ENCODE measurements around the gene CTIF.
A peak's percentile ranks its signal among the peaks of the same experiment; 100 is the strongest.

CTIF gene

DNA sequence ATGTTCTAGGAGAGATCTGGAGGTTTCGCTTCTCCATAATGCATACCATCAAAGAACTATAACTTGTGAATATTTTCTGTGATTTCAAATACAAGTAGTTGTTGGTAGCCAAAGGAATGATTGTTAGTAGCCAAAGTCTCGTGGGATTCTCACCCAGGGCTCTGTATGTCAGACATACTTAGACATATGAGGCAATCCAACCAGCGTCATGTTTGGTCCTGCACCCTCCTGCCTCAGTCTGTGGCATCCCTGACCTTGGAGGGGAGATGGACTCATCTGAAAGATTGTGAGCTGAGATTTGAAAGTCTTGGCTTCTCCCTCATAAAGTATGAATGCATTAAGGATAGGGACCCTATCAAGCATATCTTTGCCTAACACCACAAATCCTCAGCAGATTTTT lies 81.2 kb downstream of the CTIF start:
- DNase-seq (ENCODE audit: insufficient read length), result no peak
- TF ChIP-seq POLR2A (IDR thresholded peaks at IDR 0.05; ENCODE audit: low read depth, low read length), result no peak
- no peak for FAIRE-seq

DNA sequence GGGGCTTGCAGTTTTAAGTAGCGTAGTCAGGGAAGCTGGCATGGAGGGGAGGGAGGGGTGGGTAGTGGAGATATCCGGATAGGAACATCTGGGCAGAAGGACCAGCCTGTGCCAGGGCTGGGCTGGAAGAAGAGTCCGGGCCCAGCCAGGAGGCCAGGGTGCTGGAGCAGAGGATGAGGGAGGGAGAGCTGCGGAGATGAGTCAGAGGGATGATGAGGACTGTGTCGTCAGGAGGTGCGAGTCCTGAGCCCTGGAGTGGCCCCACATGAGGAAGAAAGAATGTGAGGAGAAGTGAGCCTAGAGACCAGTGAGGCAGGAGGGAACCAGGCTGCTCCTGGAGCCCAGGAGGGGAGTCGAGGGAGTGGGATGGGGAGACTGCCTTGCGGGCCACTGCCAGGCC lies 82.4 kb downstream of the CTIF start:
- no peak for DNase-seq (ENCODE audit: insufficient read length)
- no peak for TF ChIP-seq POLR2A (IDR thresholded peaks at IDR 0.05; ENCODE audit: low read depth, low read length)
- no peak for TF ChIP-seq TAF1 (IDR thresholded peaks at IDR 0.05; ENCODE audit: borderline replicate concordance, low read depth, low read length)
- no peak for TF ChIP-seq POLR2AphosphoS5 (IDR thresholded peaks at IDR 0.05; ENCODE audit: low read depth, low read length)
- FAIRE-seq, result no peak

DNA sequence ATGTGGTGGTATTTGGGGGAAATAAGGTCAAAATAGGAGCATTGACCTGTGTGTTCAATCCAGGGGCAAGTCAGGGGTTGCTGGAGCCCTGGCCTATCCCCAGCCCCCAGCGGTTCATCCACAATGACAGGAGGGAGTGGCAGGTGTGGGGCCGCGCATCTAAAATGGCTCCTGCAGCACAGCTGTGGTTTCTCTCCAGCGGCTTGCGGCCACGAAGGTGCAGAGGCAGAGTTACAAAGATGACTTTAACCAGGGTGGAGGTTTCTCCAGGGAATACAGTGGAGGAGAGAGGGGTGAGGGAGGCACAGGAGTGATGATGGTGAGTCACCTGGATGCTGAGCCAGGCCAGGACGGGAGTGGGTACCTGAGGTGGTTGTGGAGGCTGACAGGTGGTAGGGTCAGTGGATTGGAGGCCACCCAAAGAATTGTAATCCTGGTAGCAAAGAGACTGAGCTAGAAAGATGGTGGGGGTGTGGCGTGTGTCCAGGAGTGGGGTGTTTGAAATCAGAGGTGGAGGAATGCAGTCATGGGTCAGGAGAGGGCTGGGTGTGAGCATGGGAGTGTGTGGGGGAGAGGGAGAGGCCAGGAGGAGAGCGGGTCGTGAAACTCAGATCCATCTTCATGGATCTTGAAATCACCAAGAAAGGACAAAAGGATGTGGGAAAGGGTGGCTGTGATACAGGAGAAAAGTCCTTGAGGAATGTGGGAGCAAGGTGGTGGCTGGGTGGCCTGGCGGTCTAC lies 83.2 kb downstream of the CTIF start:
- no peak for DNase-seq (ENCODE audit: insufficient read length)
- peak; percentile 62 for FAIRE-seq
- no peak for TF ChIP-seq POLR2AphosphoS5 (IDR thresholded peaks at IDR 0.05; ENCODE audit: low read depth, low read length)
- no peak for TF ChIP-seq TAF1 (IDR thresholded peaks at IDR 0.05; ENCODE audit: borderline replicate concordance, low read depth, low read length)
- no peak for TF ChIP-seq POLR2A (IDR thresholded peaks at IDR 0.05; ENCODE audit: low read depth, low read length)

DNA sequence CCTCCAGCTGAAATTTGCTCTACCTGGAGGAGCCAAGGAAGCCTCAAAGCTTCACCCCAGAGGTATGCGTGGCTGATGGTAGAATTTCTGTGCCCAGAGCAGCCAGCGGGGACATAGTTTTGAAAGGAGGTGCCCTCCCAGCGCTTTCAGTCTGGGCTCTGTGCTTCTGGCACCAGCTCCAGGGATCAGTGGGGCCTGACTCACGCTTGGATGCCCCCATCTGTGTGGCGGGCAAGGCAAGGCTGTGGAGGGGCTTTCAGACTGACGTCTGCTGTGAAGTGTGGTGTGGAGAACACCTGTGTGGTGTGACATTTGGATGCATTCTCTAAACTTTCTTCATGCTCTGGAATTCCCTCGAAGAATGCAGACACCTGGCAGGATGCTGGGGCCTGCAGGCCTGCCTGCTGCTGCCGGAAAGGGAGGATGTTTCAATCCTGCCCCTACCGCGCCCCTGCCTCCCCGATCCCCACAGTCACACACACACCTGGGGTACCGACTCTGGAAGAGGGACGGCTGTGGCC lies 84.1 kb downstream of the CTIF start:
- DNase-seq (ENCODE audit: insufficient read length), result no peak
- TF ChIP-seq POLR2A (IDR thresholded peaks at IDR 0.05; ENCODE audit: low read depth, low read length) (no peak), TAF1 (IDR thresholded peaks at IDR 0.05; ENCODE audit: borderline replicate concordance, low read depth, low read length) (no peak), POLR2AphosphoS5 (IDR thresholded peaks at IDR 0.05; ENCODE audit: low read depth, low read length) (no peak)
- FAIRE-seq, result peak; percentile 91

DNA sequence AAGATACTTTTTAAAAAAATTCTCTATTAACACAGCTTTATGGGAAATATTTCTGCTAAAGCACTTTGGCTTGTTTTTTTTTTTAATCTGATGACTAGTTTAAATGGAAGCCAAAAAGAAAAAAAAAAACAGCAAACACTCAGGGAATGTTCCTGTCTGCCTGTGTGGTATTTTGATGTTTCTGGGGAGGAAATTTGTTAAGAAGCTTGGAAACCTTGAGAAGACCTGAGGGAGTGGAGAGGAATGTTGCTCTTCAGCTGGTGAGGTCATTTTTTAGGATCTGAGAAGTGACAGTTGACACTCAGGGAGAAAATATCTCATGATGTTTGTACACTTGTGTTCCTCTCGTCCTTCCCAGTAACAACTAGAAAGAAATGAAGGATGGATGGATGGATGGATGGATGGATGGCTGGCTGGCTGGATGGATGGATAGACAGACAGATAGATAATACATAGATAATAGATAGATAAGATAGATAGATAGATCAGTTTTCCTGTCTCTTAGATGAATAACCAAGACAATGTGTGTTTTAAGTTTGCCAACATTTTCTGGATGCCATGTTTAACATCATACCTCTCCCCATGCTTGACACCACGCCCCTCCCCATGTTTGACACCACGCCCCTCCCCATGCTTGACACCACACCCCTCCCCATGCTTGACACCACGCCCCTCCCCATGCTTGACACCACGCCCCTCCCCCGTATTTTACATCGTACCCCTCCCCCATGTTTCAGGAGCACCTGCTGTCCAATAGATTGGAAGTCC lies 84.8 kb downstream of the CTIF start:
- no peak for DNase-seq (ENCODE audit: insufficient read length)
- FAIRE-seq, result no peak
- no peak for TF ChIP-seq TAF1 (IDR thresholded peaks at IDR 0.05; ENCODE audit: borderline replicate concordance, low read depth, low read length)
- no peak for TF ChIP-seq POLR2AphosphoS5 (IDR thresholded peaks at IDR 0.05; ENCODE audit: low read depth, low read length)
- no peak for TF ChIP-seq POLR2A (IDR thresholded peaks at IDR 0.05; ENCODE audit: low read depth, low read length)

DNA sequence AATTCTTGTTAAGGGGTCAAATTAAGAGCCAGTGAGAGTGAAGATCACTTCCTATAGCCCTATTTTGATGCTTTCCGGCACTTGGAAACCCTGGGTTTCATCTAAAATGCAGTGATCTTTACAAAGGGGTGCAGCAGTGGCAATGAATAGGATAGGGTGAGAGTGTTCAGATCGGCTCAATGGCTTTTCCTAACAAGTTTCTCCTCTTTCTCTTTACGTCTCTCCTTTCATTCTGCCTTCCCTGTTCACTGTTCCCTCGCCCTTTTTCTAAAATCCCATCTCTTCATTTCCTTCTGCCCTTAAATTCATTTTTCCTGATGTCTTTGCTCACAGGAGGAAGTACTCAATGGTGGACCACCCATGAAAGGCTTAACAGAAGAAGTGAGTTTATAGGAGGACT lies 86.0 kb downstream of the CTIF start:
- DNase-seq (ENCODE audit: insufficient read length), result no peak
- TF ChIP-seq TAF1 (IDR thresholded peaks at IDR 0.05; ENCODE audit: borderline replicate concordance, low read depth, low read length) (no peak), POLR2AphosphoS5 (IDR thresholded peaks at IDR 0.05; ENCODE audit: low read depth, low read length) (no peak), POLR2A (IDR thresholded peaks at IDR 0.05; ENCODE audit: low read depth, low read length) (no peak)
- no peak for FAIRE-seq

DNA sequence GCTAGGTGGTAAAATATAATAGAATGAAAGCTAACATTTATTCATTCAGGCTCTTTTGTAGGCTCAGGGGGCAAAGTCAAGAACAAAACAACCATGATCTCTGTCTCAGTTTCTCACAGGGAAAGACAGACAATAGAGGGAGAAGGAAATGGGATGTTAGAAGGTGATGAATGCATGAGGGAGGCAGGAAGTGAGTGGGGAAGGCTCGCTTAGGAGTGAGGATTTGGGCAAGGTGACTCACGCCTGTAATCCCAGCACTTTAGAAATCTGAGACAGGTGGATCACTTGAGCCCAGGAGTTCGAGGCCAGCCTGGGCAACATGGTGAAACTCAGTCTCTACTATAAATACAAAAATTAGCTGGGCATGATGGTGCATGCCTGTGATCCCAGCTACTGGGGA lies 88.4 kb downstream of the CTIF start:
- FAIRE-seq (no peak), DNase-seq (ENCODE audit: insufficient read length) (no peak)
- no peak for TF ChIP-seq TAF1 (IDR thresholded peaks at IDR 0.05; ENCODE audit: borderline replicate concordance, low read depth, low read length)

DNA sequence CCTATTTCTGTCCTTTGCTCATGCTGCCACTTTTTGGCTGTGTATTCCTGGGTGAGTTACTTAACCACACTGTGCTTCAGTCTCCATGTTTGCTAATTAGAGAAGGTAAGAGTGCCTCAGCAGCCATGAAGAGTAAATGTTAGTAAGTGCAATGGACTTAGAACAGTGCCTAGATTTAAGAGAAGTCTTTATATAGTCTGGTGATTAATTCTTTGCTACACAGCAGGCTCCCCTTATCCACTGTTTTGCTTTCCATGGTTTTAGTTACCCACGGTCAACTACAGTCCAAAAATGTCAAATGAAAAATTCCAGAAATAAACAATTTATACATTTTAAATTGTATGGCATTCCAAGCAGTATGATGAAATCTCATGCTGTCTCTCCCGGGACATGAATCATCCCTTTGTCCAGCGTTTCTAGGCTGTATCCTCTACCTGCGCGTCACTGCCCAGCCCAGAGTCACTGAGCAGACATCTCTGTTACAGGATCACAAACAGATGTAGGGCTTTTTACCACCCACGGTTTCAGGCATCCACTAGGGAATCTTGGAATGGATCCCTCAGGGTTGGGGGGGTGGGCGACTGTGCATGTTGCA lies 91.0 kb downstream of the CTIF start:
- no peak for DNase-seq (ENCODE audit: insufficient read length)
- FAIRE-seq, result no peak
- TF ChIP-seq POLR2AphosphoS5 (IDR thresholded peaks at IDR 0.05; ENCODE audit: low read depth, low read length), result no peak
- TF ChIP-seq POLR2A (IDR thresholded peaks at IDR 0.05; ENCODE audit: low read depth, low read length), result no peak
- no peak for TF ChIP-seq TAF1 (IDR thresholded peaks at IDR 0.05; ENCODE audit: borderline replicate concordance, low read depth, low read length)

DNA sequence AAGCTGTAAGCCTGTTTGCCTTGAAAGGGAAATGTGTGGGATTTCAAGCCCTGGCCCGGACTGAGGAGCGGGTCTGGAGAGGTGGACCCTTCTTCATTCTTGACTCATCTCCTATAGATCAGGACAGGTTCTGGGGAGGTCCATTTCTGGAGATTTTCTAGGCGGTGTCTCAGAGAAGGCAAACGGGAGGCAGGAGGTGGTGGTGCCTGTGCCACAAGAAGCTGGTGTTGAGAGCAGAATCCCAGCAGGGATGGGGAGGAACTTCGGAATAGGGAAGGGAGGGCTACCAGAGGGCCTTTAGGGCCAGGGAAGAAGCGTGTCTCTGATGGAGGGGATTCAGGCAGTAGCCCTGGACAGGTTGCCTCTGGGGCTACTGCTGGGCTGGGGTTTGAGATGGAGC lies 93.0 kb downstream of the CTIF start:
- no peak for TF ChIP-seq POLR2A (IDR thresholded peaks at IDR 0.05; ENCODE audit: low read depth, low read length)
- no peak for TF ChIP-seq TAF1 (IDR thresholded peaks at IDR 0.05; ENCODE audit: borderline replicate concordance, low read depth, low read length)
- no peak for TF ChIP-seq POLR2AphosphoS5 (IDR thresholded peaks at IDR 0.05; ENCODE audit: low read depth, low read length)
- FAIRE-seq (no peak), DNase-seq (ENCODE audit: insufficient read length) (no peak)

DNA sequence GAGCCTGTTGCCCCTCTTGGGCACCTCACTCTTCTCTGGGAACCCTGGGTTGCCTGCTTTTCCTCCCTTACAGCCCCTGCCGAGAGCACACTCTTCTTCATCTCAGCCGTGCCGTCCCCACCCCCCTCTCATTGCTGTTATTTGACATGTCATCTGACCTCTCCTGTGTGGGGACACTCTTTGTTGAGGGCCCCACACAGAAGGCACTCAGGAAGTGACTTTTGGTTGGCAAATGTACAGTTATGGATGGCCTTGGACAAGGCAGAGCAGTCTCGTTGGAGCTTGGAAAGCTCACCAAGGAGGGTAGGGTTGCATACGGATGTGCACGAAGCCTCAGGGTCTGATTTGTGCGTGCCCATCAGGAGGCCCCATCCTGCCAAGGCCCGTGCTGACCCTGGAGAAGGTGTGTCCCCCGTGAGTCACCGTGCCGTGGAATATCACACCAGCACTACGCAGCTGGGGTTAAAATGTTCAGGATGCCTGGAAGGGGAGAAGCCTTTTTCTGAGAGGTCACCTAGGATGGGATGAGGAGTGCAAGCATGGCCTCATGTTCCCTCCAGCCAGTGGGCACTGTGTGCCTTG lies 93.9 kb downstream of the CTIF start:
- DNase-seq (ENCODE audit: insufficient read length) (no peak), FAIRE-seq (no peak)
- no peak for TF ChIP-seq TAF1 (IDR thresholded peaks at IDR 0.05; ENCODE audit: borderline replicate concordance, low read depth, low read length)
- TF ChIP-seq POLR2AphosphoS5 (IDR thresholded peaks at IDR 0.05; ENCODE audit: low read depth, low read length), result no peak
- TF ChIP-seq POLR2A (IDR thresholded peaks at IDR 0.05; ENCODE audit: low read depth, low read length), result no peak

DNA sequence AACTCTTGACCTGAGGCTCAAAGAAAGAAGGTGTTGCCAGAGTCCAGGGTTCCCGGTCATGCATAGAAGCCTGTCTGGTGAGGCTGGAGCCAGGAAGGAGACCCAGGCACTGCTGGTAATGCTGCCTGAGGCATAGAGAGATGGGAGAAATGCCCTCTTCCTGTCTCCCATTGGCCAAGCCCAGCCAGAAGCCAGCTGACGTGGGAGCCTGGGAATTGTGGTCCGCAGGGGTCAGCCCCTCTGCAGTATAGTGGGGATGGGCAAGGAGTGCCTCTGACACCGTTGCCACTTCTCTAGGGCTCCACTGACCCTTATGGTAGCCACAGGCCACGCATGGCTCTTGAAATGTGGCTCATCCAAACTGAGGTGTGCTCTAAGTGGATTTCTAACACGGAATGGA lies 95.7 kb downstream of the CTIF start:
- FAIRE-seq (no peak), DNase-seq (ENCODE audit: insufficient read length) (no peak)
- TF ChIP-seq POLR2AphosphoS5 (IDR thresholded peaks at IDR 0.05; ENCODE audit: low read depth, low read length) (no peak), TAF1 (IDR thresholded peaks at IDR 0.05; ENCODE audit: borderline replicate concordance, low read depth, low read length) (no peak), POLR2A (IDR thresholded peaks at IDR 0.05; ENCODE audit: low read depth, low read length) (no peak)
